ENCODE data around the gene NABP2.

The NABP2 gene

DNA sequence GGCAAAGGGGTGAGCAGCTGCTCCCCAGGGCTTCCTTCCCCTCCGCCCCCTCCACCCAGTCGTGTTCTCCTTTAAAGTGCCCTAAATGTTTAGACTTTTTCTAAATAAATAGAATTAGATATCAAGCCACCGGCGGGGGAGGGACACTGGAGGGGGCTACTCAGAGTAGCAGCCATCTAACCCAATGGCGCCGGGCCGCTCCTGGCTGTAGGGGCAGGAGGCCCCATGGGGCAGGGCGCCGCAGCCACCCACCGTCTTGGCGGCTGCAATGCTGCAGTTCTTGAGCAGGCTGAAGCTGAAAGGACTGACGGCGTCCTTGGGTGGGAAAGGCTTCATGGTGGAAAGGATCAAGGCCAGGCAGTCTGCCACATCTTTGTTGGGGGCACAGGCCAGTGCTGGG, 18.8 kb downstream of the NABP2 start:
- H3K27me3 ChIP-seq (ENCODE audit: insufficient read depth, low read length, poor library complexity), result no peaks in the 10 kb centered on the region
- no peaks in the 10 kb centered on the region for H3K4me1 ChIP-seq (ENCODE audit: insufficient read depth, low read length)
- H3K36me3 ChIP-seq (ENCODE audit: insufficient read depth, low read length), result peaks cover 88% of the 10 kb centered on the region
- no peak overlapping the region for H3K27ac ChIP-seq (ENCODE audit: low read length)
- H2AFZ ChIP-seq (ENCODE audit: low read depth, low read length), result no peak overlapping the region
- H3K4me2 ChIP-seq (ENCODE audit: insufficient read depth, low read length), result no peak overlapping the region
- H3K79me2 ChIP-seq (ENCODE audit: insufficient read depth, low read length), result no peaks in the 10 kb centered on the region
- H3K4me3 ChIP-seq (ENCODE audit: low read depth in 1 of 2, low read length in 2 of 2), result no peak overlapping the region
- TF ChIP-seq EZH2 (IDR thresholded peaks at IDR 0.05; ENCODE audit: borderline replicate concordance, low read depth, low read length, severe bottlenecking), result no peak
- TF ChIP-seq, protein P1, sequence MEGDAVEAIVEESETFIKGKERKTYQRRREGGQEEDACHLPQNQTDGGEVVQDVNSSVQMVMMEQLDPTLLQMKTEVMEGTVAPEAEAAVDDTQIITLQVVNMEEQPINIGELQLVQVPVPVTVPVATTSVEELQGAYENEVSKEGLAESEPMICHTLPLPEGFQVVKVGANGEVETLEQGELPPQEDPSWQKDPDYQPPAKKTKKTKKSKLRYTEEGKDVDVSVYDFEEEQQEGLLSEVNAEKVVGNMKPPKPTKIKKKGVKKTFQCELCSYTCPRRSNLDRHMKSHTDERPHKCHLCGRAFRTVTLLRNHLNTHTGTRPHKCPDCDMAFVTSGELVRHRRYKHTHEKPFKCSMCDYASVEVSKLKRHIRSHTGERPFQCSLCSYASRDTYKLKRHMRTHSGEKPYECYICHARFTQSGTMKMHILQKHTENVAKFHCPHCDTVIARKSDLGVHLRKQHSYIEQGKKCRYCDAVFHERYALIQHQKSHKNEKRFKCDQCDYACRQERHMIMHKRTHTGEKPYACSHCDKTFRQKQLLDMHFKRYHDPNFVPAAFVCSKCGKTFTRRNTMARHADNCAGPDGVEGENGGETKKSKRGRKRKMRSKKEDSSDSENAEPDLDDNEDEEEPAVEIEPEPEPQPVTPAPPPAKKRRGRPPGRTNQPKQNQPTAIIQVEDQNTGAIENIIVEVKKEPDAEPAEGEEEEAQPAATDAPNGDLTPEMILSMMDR (IDR thresholded peaks at IDR 0.05; ENCODE audit: borderline replicate concordance, extremely low read depth, low read length, poor library complexity, severe bottlenecking), result no peak
- ATAC-seq (ENCODE audit: insufficient read depth, low read depth), result no peak
- no peaks in the 10 kb centered on the region for H3K9me3 ChIP-seq (ENCODE audit: insufficient read depth, low read length, severe bottlenecking)
- H4K20me1 ChIP-seq (ENCODE audit: insufficient read depth, low read length), result peaks cover 5% of the 10 kb centered on the region; the same call in 1 of the 2 replicates
- no peak overlapping the region for H3K9ac ChIP-seq (ENCODE audit: low read depth, low read length)
- DNase-seq, result no peak

DNA sequence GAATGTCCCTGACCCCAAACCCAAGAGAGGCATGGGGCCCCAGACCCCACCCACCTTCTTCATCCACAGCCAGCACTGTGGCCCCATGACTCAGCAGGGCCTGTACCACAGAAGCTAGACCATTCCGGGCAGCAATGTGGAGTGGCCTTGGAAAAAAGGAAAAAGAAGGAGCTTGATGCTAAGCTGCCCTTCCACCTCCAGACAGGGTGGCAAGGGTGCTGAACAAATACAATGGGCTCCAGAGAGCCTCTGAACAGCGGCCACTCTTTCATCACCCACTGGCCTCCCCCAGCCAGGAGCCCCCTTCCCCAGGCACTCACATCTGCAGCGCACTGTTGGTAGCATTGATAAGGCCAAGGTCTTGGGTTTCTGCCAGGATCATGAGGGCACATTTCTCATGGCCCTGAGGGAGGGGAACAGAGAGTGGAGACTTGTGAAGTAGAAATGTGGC, 19.6 kb downstream of the NABP2 start:
- ATAC-seq (ENCODE audit: insufficient read depth, low read depth), result no peak
- no peak overlapping the region for H3K27ac ChIP-seq (ENCODE audit: low read length)

DNA sequence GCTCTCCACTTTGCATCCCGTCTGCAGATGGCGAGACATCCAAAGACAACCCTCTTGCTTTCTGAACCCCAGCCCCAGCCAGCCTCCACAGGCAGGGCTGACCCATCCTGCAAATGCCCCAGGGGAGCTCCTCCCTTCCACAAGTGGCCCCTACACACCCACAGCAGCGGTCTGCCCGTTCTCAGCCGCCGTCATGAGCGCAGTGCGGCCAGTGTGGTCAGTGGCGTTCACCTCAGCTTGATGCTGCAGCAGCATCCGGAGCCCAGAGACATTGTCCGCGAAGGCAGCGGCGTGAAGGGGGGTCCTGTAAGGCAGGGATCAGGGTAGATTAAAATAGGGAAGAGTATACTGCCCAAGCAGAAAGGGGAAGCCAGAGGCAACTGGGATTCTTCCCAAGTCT, 20.4 kb downstream of the NABP2 start:
- no peaks in the 10 kb centered on the region for H3K4me1 ChIP-seq (ENCODE audit: insufficient read depth, low read length)
- no peaks in the 10 kb centered on the region for H3K27me3 ChIP-seq (ENCODE audit: insufficient read depth, low read length, poor library complexity)
- no peak overlapping the region for H3K4me3 ChIP-seq (ENCODE audit: low read depth in 1 of 2, low read length in 2 of 2)
- H3K79me2 ChIP-seq (ENCODE audit: insufficient read depth, low read length), result 0 out of 2 replicates have a peak, but pooled peaks cover 2% of the 10 kb centered on the region
- no peak for DNase-seq
- TF ChIP-seq, protein P1 (IDR thresholded peaks at IDR 0.05; ENCODE audit: borderline replicate concordance, extremely low read depth, low read length, poor library complexity, severe bottlenecking), result no peak
- TF ChIP-seq EZH2 (IDR thresholded peaks at IDR 0.05; ENCODE audit: borderline replicate concordance, low read depth, low read length, severe bottlenecking), result no peak
- H3K4me2 ChIP-seq (ENCODE audit: insufficient read depth, low read length), result no peak overlapping the region
- H3K36me3 ChIP-seq (ENCODE audit: insufficient read depth, low read length), result peaks cover 90% of the 10 kb centered on the region
- no peak for ATAC-seq (ENCODE audit: insufficient read depth, low read depth)
- H3K27ac ChIP-seq (ENCODE audit: low read length), result no peak overlapping the region
- H4K20me1 ChIP-seq (ENCODE audit: insufficient read depth, low read length), result peaks cover 3% of the 10 kb centered on the region; the same call in 1 of the 2 replicates
- no peak overlapping the region for H2AFZ ChIP-seq (ENCODE audit: low read depth, low read length)
- no peak overlapping the region for H3K9ac ChIP-seq (ENCODE audit: low read depth, low read length)
- no peaks in the 10 kb centered on the region for H3K9me3 ChIP-seq (ENCODE audit: insufficient read depth, low read length, severe bottlenecking)

More for the DNA sequence above, 19.6 kb downstream of the NABP2 start:
- H3K4me1 ChIP-seq (ENCODE audit: insufficient read depth, low read length), result no peaks in the 10 kb centered on the region
- TF ChIP-seq EZH2 (IDR thresholded peaks at IDR 0.05; ENCODE audit: borderline replicate concordance, low read depth, low read length, severe bottlenecking), result no peak
- TF ChIP-seq, protein P1 (IDR thresholded peaks at IDR 0.05; ENCODE audit: borderline replicate concordance, extremely low read depth, low read length, poor library complexity, severe bottlenecking), result no peak
- no peaks in the 10 kb centered on the region for H3K9me3 ChIP-seq (ENCODE audit: insufficient read depth, low read length, severe bottlenecking)
- no peak overlapping the region for H3K4me2 ChIP-seq (ENCODE audit: insufficient read depth, low read length)
- no peak overlapping the region for H2AFZ ChIP-seq (ENCODE audit: low read depth, low read length)
- H3K79me2 ChIP-seq (ENCODE audit: insufficient read depth, low read length), result 0 out of 2 replicates have a peak, but pooled peaks cover 2% of the 10 kb centered on the region
- no peak for DNase-seq
- H3K27me3 ChIP-seq (ENCODE audit: insufficient read depth, low read length, poor library complexity), result no peaks in the 10 kb centered on the region
- peaks cover 3% of the 10 kb centered on the region; the same call in 1 of the 2 replicates for H4K20me1 ChIP-seq (ENCODE audit: insufficient read depth, low read length)
- no peak overlapping the region for H3K4me3 ChIP-seq (ENCODE audit: low read depth in 1 of 2, low read length in 2 of 2)
- no peak overlapping the region for H3K9ac ChIP-seq (ENCODE audit: low read depth, low read length)
- H3K36me3 ChIP-seq (ENCODE audit: insufficient read depth, low read length), result peaks cover 91% of the 10 kb centered on the region

Data from DND-41 (cell line).